Fibroblast of lung (primary cell): Measurements from ENCODE around the gene EXOSC10. TPM values are rescaled to one million over a fixed set of nuclear protein-coding genes. Genes with fewer than 3 reads are reported as not detected.
"Not testable (repeated sequence)": the region's sequence is repeated elsewhere in the genome, so short reads cannot be mapped to it uniquely, and the experiment has no call there.

ENCODE experiments used
- DNase-seq, 2 donors: peaks; one replicate each; pipeline versions ENCODE4 v3.0.0 to v3.0.0-alpha.2; 2010; ENCODE audit warnings: low read depth in 2 of 2
- H2AFZ ChIP-seq: 2 replicates; pipeline ENCODE4 v1.5.1; 2012; ENCODE audit warnings: low read length, control low read depth, inconsistent platforms
- H3K27ac ChIP-seq: 2 replicates; pipeline ENCODE4 v1.5.1; 2011; ENCODE audit warnings: low read length, control low read depth; ENCODE audit not compliant: insufficient read depth
- H3K27me3 ChIP-seq: 2 replicates; pipeline ENCODE4 v1.5.1; 2011; ENCODE audit warnings: mild to moderate bottlenecking, low read length; ENCODE audit not compliant: control insufficient read depth, insufficient read depth
- H3K36me3 ChIP-seq: 2 replicates; pipeline ENCODE4 v1.5.1; 2011; ENCODE audit warnings: low read length; ENCODE audit not compliant: control insufficient read depth, insufficient read depth
- H3K4me1 ChIP-seq: 2 replicates; pipeline ENCODE4 v1.5.1; 2011; ENCODE audit warnings: low read length; ENCODE audit not compliant: control insufficient read depth, insufficient read depth; ENCODE audit errors: extremely low read depth
- H3K4me2 ChIP-seq: 2 replicates; pipeline ENCODE4 v1.5.1; 2011; ENCODE audit warnings: low read length, control low read depth; ENCODE audit not compliant: insufficient read depth; ENCODE audit errors: extremely low read depth
- H3K4me3 ChIP-seq, 4 experiments: fragments of 200-600 bp in 1 of 4; sonication (generic) in 1 of 4; replicated peaks in 1 of 4; 2 replicates each; pipeline ENCODE4 v1.5.1; 2011 to 2016; ENCODE audit warnings: low read length in 4 of 4, low read depth in 3 of 4, mild to moderate bottlenecking in 3 of 4, control low read depth in 2 of 4, inconsistent platforms in 1 of 4, mixed read lengths in 1 of 4; ENCODE audit not compliant: insufficient read depth in 1 of 4; ENCODE audit errors: control extremely low read depth in 1 of 4
- H3K79me2 ChIP-seq: 2 replicates; pipeline ENCODE4 v1.5.1; 2012; ENCODE audit warnings: mild to moderate bottlenecking, low read length, inconsistent platforms; ENCODE audit not compliant: control insufficient read depth, insufficient read depth
- H3K9ac ChIP-seq: 2 replicates; pipeline ENCODE4 v1.5.1; 2011; ENCODE audit warnings: mild to moderate bottlenecking, low read length, control low read depth; ENCODE audit not compliant: insufficient read depth
- H3K9me3 ChIP-seq: 2 replicates; pipeline ENCODE4 v1.5.1; 2012; ENCODE audit warnings: low read depth, low read length; ENCODE audit not compliant: control insufficient read depth, insufficient read depth
- H4K20me1 ChIP-seq: 2 replicates; pipeline ENCODE4 v1.5.1; 2011; ENCODE audit warnings: low read length; ENCODE audit not compliant: control insufficient read depth, insufficient read depth; ENCODE audit errors: extremely low read depth
- EZH2 ChIP-seq: IDR thresholded peaks from 2 replicates; pipeline ENCODE4 v1.5.1; 2012; ENCODE audit warnings: low read length, control low read depth, mild to moderate bottlenecking; ENCODE audit errors: missing control alignments
- polyA plus RNA-seq, 2 donors: library from polyadenylated mRNA; depleted of rRNA in 1 of 2; stranded (reverse) in 1 of 2; unstranded in 1 of 2; fragments of >200 nt; gene quantifications; 2 replicates each; pipeline ENCODE4 v1.2.1, GENCODE V29; 2011 to 2012; ENCODE audit warnings: missing spikeins in 1 of 2
- total RNA-seq: library from RNA; depleted of rRNA; stranded (reverse); fragments of >200 nt; gene quantifications from 2 replicates; pipeline ENCODE4 v1.2.1, GENCODE V29; 2014
- TF ChIP-seq, protein P1 (sequence below), 2 donors: IDR thresholded peaks in 1 of 2; conservative IDR thresholded peaks in 1 of 2; 1 replicate in 1 of 2; 2 replicates in 1 of 2; pipeline ENCODE4 v1.5.1; 2011 to 2012; ENCODE audit warnings: low read length in 2 of 2, control low read depth in 1 of 2, inconsistent platforms in 1 of 2, low read depth in 1 of 2, mild to moderate bottlenecking in 1 of 2

The EXOSC10 gene
- total and polyA plus RNA-seq, 2 donors (not counting 1 experiment from before 2014, with no cell fraction given): 36.2 to 56.3 TPM

DNA sequence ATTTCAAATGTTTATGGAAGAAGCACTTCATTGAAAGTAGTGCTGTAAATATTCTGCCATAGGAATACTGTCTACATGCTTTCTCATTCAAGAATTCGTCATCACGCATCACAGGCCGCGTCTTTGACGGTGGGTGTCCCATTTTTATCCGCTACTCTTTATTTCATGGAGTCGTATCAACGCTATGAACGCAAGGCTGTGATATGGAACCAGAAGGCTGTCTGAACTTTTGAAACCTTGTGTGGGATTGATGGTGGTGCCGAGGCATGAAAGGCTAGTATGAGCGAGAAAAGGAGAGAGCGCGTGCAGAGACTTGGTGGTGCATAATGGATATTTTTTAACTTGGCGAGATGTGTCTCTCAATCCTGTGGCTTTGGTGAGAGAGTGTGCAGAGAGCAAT lies 76.5 kb downstream of the EXOSC10 start:
- Histone ChIP-seq H3K27me3 (no peaks in the 10 kb centered on the region), H3K9me3 (no peaks in the 10 kb centered on the region), H4K20me1 (no peaks in the 10 kb centered on the region), H3K27ac (no peak overlapping the region), H3K79me2 (peaks cover 3% of the 10 kb centered on the region), H3K36me3 (peaks cover 19% of the 10 kb centered on the region), H3K4me1 (no peaks in the 10 kb centered on the region), H3K9ac (no peak overlapping the region), H3K4me2 (no peak overlapping the region), H3K4me3 (no peak overlapping the region), H2AFZ (no peak overlapping the region)
- TF ChIP-seq EZH2: no peak
- TF ChIP-seq, protein P1, sequence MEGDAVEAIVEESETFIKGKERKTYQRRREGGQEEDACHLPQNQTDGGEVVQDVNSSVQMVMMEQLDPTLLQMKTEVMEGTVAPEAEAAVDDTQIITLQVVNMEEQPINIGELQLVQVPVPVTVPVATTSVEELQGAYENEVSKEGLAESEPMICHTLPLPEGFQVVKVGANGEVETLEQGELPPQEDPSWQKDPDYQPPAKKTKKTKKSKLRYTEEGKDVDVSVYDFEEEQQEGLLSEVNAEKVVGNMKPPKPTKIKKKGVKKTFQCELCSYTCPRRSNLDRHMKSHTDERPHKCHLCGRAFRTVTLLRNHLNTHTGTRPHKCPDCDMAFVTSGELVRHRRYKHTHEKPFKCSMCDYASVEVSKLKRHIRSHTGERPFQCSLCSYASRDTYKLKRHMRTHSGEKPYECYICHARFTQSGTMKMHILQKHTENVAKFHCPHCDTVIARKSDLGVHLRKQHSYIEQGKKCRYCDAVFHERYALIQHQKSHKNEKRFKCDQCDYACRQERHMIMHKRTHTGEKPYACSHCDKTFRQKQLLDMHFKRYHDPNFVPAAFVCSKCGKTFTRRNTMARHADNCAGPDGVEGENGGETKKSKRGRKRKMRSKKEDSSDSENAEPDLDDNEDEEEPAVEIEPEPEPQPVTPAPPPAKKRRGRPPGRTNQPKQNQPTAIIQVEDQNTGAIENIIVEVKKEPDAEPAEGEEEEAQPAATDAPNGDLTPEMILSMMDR (conservative IDR thresholded peaks at IDR 0.05 in 1 of 2, IDR thresholded peaks at IDR 0.05 in 1 of 2; ENCODE audit: low read depth in 1 of 2, low read length in 2 of 2): no peak
- no peak for DNase-seq

DNA sequence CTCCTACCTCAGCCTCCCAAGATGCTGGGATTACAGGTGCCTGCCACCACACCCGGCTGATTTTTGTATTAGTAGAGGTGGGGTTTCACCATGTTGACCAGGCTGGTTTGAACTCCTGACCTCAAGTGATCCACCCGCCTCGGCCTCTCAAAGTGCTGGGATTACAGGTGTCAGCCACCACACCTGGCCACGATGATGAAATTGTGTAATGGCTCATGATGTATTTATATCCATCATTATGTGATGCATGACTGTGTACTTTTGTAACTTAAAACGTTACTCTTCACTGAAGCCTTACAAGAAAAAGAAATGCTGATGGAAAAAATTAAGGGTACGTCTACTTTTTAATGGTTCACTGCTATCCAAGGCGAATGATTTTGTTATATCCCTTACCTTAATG lies 79.7 kb downstream of the EXOSC10 start:
- Histone ChIP-seq H3K4me1 (no peaks in the 10 kb centered on the region), H3K27me3 (no peaks in the 10 kb centered on the region), H2AFZ (no peak overlapping the region), H3K79me2 (peaks cover 14% of the 10 kb centered on the region), H3K4me3 (no peak overlapping the region), H3K4me2 (no peak overlapping the region), H3K27ac (no peak overlapping the region), H3K9ac (no peak overlapping the region), H3K9me3 (no peaks in the 10 kb centered on the region), H3K36me3 (peaks cover 18% of the 10 kb centered on the region), H4K20me1 (no peaks in the 10 kb centered on the region)
- DNase-seq: no peak
- TF ChIP-seq EZH2: no peak
- TF ChIP-seq, protein P1 (conservative IDR thresholded peaks at IDR 0.05 in 1 of 2, IDR thresholded peaks at IDR 0.05 in 1 of 2; ENCODE audit: low read depth in 1 of 2, low read length in 2 of 2): no peak

DNA sequence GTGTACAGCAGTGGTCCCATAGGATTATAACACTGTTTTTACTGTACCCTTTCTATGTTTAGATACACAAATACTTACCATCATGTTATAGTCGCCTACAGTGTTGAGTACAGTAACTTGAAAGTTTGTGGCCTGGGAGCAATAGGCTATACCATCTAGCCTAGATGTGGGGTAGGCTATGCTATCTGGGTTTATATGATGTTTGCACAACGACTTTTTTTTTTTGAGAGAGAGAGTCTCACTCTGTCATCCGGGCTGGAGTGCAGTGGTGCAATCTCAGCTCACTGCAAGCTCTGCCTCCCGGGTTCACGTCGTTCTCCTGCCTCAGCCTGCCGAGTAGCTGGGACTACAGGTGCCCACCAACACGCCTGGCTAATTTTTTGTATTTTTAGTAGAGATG lies 80.3 kb downstream of the EXOSC10 start:
- Histone ChIP-seq H3K36me3 (peaks cover 23% of the 10 kb centered on the region), H3K79me2 (peaks cover 20% of the 10 kb centered on the region)
- not testable (repeated sequence) for H2AFZ ChIP-seq, H3K9ac ChIP-seq, H4K20me1 ChIP-seq, H3K27me3 ChIP-seq, H3K9me3 ChIP-seq, H3K4me3 ChIP-seq, H3K27ac ChIP-seq, H3K4me2 ChIP-seq, DNase-seq, H3K4me1 ChIP-seq

Other genes starting within 250 kb of the EXOSC10 start
- 81.4 and 97.1 TPM in 2 replicates for gene TARDBP, start 87.2 kb downstream of the EXOSC10 start, total RNA-seq
- 161 and 167 TPM in 2 replicates for gene TARDBP, start 87.2 kb downstream of the EXOSC10 start, polyA plus RNA-seq
- not detected in 2 replicates for gene MASP2, start 52.6 kb downstream of the EXOSC10 start, total RNA-seq
- gene MASP2, start 52.6 kb downstream of the EXOSC10 start, polyA plus RNA-seq: not detected in 2 replicates
- gene SRM, start 39.9 kb downstream of the EXOSC10 start, total RNA-seq: 8.2 and 13.0 TPM in 2 replicates
- gene SRM, start 39.9 kb downstream of the EXOSC10 start, polyA plus RNA-seq: 95.4 and 143 TPM in 2 replicates
- gene ANGPTL7, start 89.5 kb upstream of the EXOSC10 start, total RNA-seq: 1.5 and 10.3 TPM in 2 replicates
- gene ANGPTL7, start 89.5 kb upstream of the EXOSC10 start, polyA plus RNA-seq: 0.34 and 0.38 TPM in 2 replicates
- gene MTOR, start 162.7 kb upstream of the EXOSC10 start, total RNA-seq: 25.4 and 36.2 TPM in 2 replicates
- gene MTOR, start 162.7 kb upstream of the EXOSC10 start, polyA plus RNA-seq: 20.2 and 27.6 TPM in 2 replicates
- gene UBIAD1, start 173.3 kb upstream of the EXOSC10 start, total RNA-seq: 7.6 and 8.0 TPM in 2 replicates
- gene UBIAD1, start 173.3 kb upstream of the EXOSC10 start, polyA plus RNA-seq: 7.1 and 12.9 TPM in 2 replicates